ENCODE results near the gene DUSP11. TPM values are rescaled to one million over a fixed set of nuclear protein-coding genes. Genes with fewer than 3 reads are reported as not detected.

Gene DUSP11
- total and polyA plus RNA-seq, 2 of the 13 experiments (the other 11 are each of a cell fraction or from before 2014, with no cell fraction given): 30.5 to 36.2 TPM

DNA sequence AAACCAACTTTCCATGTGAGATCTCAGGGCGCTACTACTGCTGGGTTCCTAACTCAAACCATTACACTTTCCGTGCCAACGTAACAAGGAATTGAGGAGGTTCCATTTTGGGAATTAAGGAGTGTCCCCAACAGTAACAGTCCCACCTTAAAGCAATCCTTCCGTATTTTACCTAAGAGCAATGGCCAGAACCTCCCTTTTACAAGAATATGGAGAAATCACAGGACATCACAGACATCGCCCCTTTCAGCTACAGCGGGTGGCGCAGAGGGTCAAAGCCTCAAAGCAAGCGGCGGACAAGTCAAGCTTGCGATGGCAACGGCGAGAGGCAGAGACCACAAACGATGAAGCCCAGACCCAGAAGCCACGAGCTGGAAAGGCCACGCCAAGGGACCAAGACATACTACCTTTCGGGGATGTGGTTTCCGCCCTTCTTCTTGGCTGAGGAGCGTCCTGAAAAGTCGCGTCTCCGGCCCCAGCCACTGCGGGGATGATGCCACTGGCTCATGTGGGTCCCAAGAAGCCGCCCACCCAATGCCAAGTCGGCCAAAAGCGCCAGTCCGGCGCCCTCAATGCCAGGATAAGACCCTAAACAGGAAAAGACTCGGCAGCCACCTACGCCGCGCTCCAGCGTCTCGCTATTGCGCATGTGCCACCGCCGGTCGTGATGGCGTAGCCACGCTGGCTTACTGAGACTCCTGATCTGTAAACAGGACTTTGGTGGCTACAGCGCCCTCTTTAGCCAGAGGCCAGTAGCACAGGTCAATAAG lies at the start of gene DUSP11 (continued):
- TF ChIP-seq XRCC5 (optimal IDR thresholded peaks at IDR 0.05; ENCODE audit: low read length): peak; percentile 94
- TF ChIP-seq, protein P1, sequence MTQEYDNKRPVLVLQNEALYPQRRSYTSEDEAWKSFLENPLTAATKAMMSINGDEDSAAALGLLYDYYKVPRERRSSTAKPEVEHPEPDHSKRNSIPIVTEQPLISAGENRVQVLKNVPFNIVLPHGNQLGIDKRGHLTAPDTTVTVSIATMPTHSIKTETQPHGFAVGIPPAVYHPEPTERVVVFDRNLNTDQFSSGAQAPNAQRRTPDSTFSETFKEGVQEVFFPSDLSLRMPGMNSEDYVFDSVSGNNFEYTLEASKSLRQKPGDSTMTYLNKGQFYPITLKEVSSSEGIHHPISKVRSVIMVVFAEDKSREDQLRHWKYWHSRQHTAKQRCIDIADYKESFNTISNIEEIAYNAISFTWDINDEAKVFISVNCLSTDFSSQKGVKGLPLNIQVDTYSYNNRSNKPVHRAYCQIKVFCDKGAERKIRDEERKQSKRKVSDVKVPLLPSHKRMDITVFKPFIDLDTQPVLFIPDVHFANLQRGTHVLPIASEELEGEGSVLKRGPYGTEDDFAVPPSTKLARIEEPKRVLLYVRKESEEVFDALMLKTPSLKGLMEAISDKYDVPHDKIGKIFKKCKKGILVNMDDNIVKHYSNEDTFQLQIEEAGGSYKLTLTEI (CRISPR knock-in tag; conservative IDR thresholded peaks at IDR 0.05): no peak
- TF ChIP-seq, protein P2, sequence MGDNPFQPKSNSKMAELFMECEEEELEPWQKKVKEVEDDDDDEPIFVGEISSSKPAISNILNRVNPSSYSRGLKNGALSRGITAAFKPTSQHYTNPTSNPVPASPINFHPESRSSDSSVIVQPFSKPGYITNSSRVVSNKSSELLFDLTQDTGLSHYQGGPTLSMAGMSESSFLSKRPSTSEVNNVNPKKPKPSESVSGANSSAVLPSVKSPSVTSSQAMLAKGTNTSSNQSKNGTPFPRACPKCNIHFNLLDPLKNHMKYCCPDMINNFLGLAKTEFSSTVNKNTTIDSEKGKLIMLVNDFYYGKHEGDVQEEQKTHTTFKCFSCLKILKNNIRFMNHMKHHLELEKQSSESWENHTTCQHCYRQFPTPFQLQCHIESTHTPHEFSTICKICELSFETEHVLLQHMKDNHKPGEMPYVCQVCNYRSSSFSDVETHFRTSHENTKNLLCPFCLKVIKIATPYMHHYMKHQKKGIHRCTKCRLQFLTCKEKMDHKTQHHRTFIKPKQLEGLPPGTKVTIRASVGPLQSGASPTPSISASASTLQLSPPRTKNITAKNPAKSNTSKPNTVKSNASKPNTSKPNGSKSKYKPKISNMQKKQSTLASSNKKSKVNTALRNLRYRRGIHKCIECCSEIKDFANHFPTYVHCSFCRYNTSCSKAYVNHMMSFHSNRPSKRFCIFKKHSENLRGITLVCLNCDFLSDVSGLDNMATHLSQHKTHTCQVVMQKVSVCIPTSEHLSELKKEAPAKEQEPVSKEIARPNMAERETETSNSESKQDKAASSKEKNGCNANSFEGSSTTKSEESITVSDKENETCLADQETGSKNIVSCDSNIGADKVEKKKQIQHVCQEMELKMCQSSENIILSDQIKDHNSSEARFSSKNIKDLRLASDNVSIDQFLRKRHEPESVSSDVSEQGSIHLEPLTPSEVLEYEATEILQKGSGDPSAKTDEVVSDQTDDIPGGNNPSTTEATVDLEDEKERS (CRISPR knock-in tag; IDR thresholded peaks at IDR 0.05): peak; percentile 60; the same call in 1 of the 2 replicates
- peak; percentile 95 for TF ChIP-seq ZNF687 (CRISPR knock-in tag; IDR thresholded peaks at IDR 0.05)
- no peak for TF ChIP-seq EHMT2 (IDR thresholded peaks at IDR 0.05; ENCODE audit: borderline replicate concordance, low read depth, low read length)
- TF ChIP-seq ZNF136 (CRISPR knock-in tag; IDR thresholded peaks at IDR 0.05; ENCODE audit: low read depth): 0 out of 2 replicates have a peak, but pooled peaks have one; percentile 36
- TF ChIP-seq, protein P3, sequence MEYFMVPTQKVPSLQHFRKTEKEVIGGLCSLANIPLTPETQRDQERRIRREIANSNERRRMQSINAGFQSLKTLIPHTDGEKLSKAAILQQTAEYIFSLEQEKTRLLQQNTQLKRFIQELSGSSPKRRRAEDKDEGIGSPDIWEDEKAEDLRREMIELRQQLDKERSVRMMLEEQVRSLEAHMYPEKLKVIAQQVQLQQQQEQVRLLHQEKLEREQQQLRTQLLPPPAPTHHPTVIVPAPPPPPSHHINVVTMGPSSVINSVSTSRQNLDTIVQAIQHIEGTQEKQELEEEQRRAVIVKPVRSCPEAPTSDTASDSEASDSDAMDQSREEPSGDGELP (IDR thresholded peaks at IDR 0.05; ENCODE audit: borderline replicate concordance, low read depth): peak; percentile 20; the same call in 1 of the 2 replicates
- peak; percentile 82 for TF ChIP-seq ELF3 (CRISPR knock-in tag; IDR thresholded peaks at IDR 0.05)
- TF ChIP-seq RBAK (CRISPR knock-in tag; IDR thresholded peaks at IDR 0.05): 0 out of 2 replicates have a peak, but pooled peaks have one; percentile 27
- TF ChIP-seq HNF4G (IDR thresholded peaks at IDR 0.05; ENCODE audit: borderline replicate concordance, low read depth, low read length): peak; percentile 68; the same call in 1 of the 2 replicates
- peak; percentile 53; the same call in 1 of the 2 replicates for TF ChIP-seq HNF4G (CRISPR knock-in tag; IDR thresholded peaks at IDR 0.05; ENCODE audit: borderline replicate concordance, low read depth)
- TF ChIP-seq GTF3A (CRISPR knock-in tag; conservative IDR thresholded peaks at IDR 0.05): no peak
- TF ChIP-seq, protein P4, sequence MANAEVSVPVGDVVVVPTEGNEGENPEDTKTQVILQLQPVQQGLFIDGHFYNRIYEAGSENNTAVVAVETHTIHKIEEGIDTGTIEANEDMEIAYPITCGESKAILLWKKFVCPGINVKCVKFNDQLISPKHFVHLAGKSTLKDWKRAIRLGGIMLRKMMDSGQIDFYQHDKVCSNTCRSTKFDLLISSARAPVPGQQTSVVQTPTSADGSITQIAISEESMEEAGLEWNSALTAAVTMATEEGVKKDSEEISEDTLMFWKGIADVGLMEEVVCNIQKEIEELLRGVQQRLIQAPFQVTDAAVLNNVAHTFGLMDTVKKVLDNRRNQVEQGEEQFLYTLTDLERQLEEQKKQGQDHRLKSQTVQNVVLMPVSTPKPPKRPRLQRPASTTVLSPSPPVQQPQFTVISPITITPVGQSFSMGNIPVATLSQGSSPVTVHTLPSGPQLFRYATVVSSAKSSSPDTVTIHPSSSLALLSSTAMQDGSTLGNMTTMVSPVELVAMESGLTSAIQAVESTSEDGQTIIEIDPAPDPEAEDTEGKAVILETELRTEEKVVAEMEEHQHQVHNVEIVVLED (CRISPR knock-in tag; IDR thresholded peaks at IDR 0.05; ENCODE audit: borderline replicate concordance): peak; percentile 97
- TF ChIP-seq RFX5 (IDR thresholded peaks at IDR 0.05; ENCODE audit: low read depth, low read length): no peak
- TF ChIP-seq SOX5 (CRISPR knock-in tag; IDR thresholded peaks at IDR 0.05; ENCODE audit: borderline replicate concordance): peak; percentile 46; the same call in 1 of the 2 replicates
- no peak for TF ChIP-seq ISX (CRISPR knock-in tag; conservative IDR thresholded peaks at IDR 0.05)
